ENCODE results near the gene KCNJ6. TPM values are rescaled to one million over a fixed set of nuclear protein-coding genes. Genes with fewer than 3 reads are reported as not detected.

Gene KCNJ6
- total and polyA plus RNA-seq, 2 of the 8 experiments (the other 6 are each of a cell fraction or from before 2014, with no cell fraction given): 0.51 to 1.2 TPM

DNA sequence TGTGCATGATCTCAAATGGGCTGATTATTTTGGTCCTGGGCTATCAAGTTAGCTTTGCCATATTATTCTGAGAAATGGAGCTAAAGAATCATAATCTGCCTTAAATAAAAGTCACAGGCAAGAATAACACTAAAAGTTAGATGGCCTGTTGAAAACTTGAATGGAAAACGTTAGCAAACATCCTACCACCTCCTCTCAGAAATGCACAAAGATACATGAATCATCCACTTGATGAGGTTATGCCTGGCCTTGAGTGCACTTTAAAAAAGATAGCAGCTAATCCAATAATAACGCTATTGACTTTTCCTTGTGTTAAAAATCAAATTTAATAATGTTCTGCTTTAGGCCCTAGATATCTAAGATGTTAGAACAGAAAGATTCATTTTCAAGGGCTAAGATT lies 108.0 kb downstream of the KCNJ6 start:
- H2BK20ac ChIP-seq (ENCODE audit: low read length): no peak overlapping the region
- H3K56ac ChIP-seq (replicated peaks; ENCODE audit: insufficient read length, low read depth, low read length): no peak overlapping the region
- no peaks in the 10 kb centered on the region for H3K79me2 ChIP-seq (ENCODE audit: control insufficient read depth in 1 of 2, insufficient read depth in 2 of 2, low read length in 2 of 2)
- H3K9ac ChIP-seq (replicated peaks in 1 of 4; ENCODE audit: extremely low read depth in 1 of 4, low read depth in 3 of 4, low read length in 3 of 4): no peak overlapping the region
- H3K4me3 ChIP-seq (ENCODE audit: extremely low read depth in 1 of 4, insufficient read depth in 2 of 4, low read depth in 3 of 4, low read length in 4 of 4): no peak overlapping the region
- no peaks in the 10 kb centered on the region for H3K36me3 ChIP-seq (ENCODE audit: control insufficient read depth in 2 of 4, insufficient read depth in 4 of 4, low read length in 3 of 4)
- 89% methylated on average over 2 of the region's 2 CpGs; no CpG with 5 or more reads in 1 of the 2 experiments for WGBS, 2 experiments (ENCODE audit: extremely low coverage in 1 of 2, insufficient coverage in 1 of 2, insufficient read length in 1 of 2, insufficient replicate concordance in 2 of 2, low coverage in 1 of 2, low lambda C conversion rate in 2 of 2, missing lambda C conversion rate in 1 of 2)
- H3K27me3 ChIP-seq (replicated peaks in 1 of 4; ENCODE audit: control insufficient read depth in 3 of 4, extremely low read depth in 1 of 4, insufficient read depth in 3 of 4, low read length in 3 of 4): no peaks in the 10 kb centered on the region
- H2BK12ac ChIP-seq (ENCODE audit: low read depth, low read length): no peak overlapping the region
- no peaks in the 10 kb centered on the region for H3K23me2 ChIP-seq (ENCODE audit: low read depth, low read length)
- no peak overlapping the region for H3K4ac ChIP-seq (replicated peaks; ENCODE audit: insufficient read length, low read depth, low read length)
- H3K4me2 ChIP-seq (ENCODE audit: insufficient read depth in 1 of 2, low read depth in 2 of 2, low read length in 2 of 2): no peak overlapping the region
- TF ChIP-seq TAF1 (IDR thresholded peaks at IDR 0.05; ENCODE audit: low read depth, low read length) (no peak), KDM1A (IDR thresholded peaks at IDR 0.05; ENCODE audit: borderline replicate concordance, low read length) (no peak), CBX5 (IDR thresholded peaks at IDR 0.05; ENCODE audit: low read depth, low read length) (no peak), JUND (IDR thresholded peaks at IDR 0.05; ENCODE audit: low read length) (no peak), CREB1 (IDR thresholded peaks at IDR 0.05) (no peak), NANOG (IDR thresholded peaks at IDR 0.05; ENCODE audit: insufficient read depth, low read depth, low read length, poor library complexity, severe bottlenecking) (no peak), TBP (IDR thresholded peaks at IDR 0.05; ENCODE audit: low read depth, low read length) (no peak)
- H3K23ac ChIP-seq (ENCODE audit: insufficient read length): no peak overlapping the region
- no peak overlapping the region for H4K5ac ChIP-seq (ENCODE audit: insufficient read length, low read depth, low read length)
- no peak overlapping the region for H2BK5ac ChIP-seq (ENCODE audit: low read depth, low read length)
- no peak overlapping the region for H4K8ac ChIP-seq (ENCODE audit: extremely low read depth, insufficient read depth, low read length)
- H2BK120ac ChIP-seq (replicated peaks; ENCODE audit: low read depth, low read length): no peak overlapping the region
- H4K20me1 ChIP-seq (replicated peaks in 1 of 2; ENCODE audit: control insufficient read depth in 1 of 2, insufficient read depth in 2 of 2, low read length in 2 of 2): no peaks in the 10 kb centered on the region
- no peaks in the 10 kb centered on the region for H3K79me1 ChIP-seq (ENCODE audit: low read depth, low read length)
- POLR2A ChIA-PET (ENCODE audit: partially characterized antibody): no interaction called here
- no peak overlapping the region for H4K91ac ChIP-seq (replicated peaks; ENCODE audit: insufficient read length, low read length)
- no peak overlapping the region for H3K27ac ChIP-seq (ENCODE audit: low read depth, low read length)
- no peak overlapping the region for H3K14ac ChIP-seq (ENCODE audit: insufficient read length)
- no peaks in the 10 kb centered on the region for H3K4me1 ChIP-seq (replicated peaks in 1 of 4; ENCODE audit: control insufficient read depth in 3 of 4, insufficient read depth in 4 of 4, low read length in 3 of 4)
- no peak overlapping the region for H2AFZ ChIP-seq (ENCODE audit: low read length)
- H3K9me3 ChIP-seq (ENCODE audit: insufficient read depth in 2 of 2, low read depth in 1 of 2, low read length in 1 of 2): peaks cover 0 to 4% of the 10 kb centered on the region in 2 experiments; a peak in 1 of 4 replicates
- CTCF ChIA-PET (ENCODE audit: partially characterized antibody): interaction anchor here (1.2 to 1.9 kb wide), 2 partner anchors 12 to 104 kb away, joined by 3 to 5 read pairs; no protein-coding TSS in a partner anchor
- no peak for DNase-seq (ENCODE audit: low read depth in 1 of 2, low spot score in 2 of 2)
- H3K18ac ChIP-seq (ENCODE audit: extremely low read depth, low read length): no peak overlapping the region
- no peak overlapping the region for H2AK5ac ChIP-seq (ENCODE audit: low read depth, low read length)
- FAIRE-seq: no peak
- no peak overlapping the region for H2BK15ac ChIP-seq (ENCODE audit: low read length)
